Stimulated activated CD8-positive, alpha-beta memory T cell treated with anti-CD3 and anti-CD28 coated beads, Interleukin-15, amount 100 ng/mL, for 24 hours (primary cell): ENCODE results near the gene STAP1.
A peak's percentile ranks its signal among the peaks of the same experiment; 100 is the strongest.
"Not testable (repeated sequence)": the region's sequence is repeated elsewhere in the genome, so short reads cannot be mapped to it uniquely, and the experiment has no call there.

Source experiments
- DNase-seq: peaks from one replicate; pipeline ENCODE4 v3.0.0-alpha.2; 2020; ENCODE audit warnings: low read depth

Gene STAP1, protein sequence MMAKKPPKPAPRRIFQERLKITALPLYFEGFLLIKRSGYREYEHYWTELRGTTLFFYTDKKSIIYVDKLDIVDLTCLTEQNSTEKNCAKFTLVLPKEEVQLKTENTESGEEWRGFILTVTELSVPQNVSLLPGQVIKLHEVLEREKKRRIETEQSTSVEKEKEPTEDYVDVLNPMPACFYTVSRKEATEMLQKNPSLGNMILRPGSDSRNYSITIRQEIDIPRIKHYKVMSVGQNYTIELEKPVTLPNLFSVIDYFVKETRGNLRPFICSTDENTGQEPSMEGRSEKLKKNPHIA

DNA sequence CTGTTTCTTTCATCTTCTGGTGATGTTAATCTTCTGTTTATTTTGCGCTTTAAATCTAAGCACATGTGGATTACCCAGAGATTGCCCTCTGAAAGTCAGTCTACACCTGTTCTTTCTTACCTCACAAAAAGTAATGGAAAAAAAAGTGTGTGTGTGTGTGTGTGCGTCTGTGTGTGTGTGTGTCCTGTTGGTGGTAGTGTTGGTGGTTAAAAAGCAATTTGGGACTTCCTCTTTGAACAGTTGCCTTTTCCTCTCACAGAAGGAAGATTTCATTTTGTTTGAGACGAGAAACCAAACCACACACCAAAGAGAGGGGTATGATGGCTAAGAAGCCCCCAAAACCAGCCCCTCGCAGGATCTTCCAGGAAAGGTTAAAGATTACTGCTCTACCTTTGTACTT is at the start of gene STAP1:
Gene STAP1, plus strand, starts transcription at position 235 of the 400 bp plus-strand sequence. Its CDS starts 83 bp downstream, at position 318.
- no peak for DNase-seq

DNA sequence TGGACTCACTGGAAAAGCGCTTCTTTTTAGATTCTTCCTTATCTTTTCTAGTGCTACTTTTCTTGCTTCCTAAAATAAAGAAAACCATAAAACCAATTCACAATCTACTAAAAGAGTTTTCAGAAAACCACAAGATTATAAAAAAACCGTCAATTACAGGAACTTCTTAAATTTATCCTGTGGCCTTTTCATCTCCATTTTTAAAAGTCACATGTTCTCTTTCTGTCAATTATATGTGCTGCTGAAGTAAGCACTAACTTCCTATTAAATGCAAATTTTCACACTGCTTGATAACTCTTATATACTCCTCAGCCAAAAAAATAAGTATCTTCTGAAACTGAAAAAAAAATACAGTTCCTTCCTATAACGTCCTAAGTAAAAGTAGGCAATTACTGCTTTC is 46.0 kb upstream of the STAP1 start:
- no peak for DNase-seq

DNA sequence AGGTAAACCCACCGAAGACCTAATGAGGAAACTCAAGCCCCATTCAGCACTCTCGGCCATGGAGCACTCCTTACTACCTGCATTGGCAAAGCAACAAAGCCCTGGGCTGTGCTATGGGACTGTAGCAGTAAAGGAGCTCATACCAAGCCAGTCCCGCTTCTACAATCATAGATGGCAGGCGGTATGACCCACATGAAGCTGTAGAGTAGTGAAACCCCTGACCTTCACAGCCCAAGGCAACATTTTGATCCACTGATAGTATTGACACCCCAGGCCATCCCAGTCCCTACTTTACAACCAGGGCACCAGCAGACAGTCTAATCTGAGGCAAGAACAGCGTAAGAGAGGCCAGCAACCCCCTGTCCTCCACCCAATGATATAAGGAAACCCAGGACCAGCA is 38.4 kb upstream of the STAP1 start:
- DNase-seq, result no peak

DNA sequence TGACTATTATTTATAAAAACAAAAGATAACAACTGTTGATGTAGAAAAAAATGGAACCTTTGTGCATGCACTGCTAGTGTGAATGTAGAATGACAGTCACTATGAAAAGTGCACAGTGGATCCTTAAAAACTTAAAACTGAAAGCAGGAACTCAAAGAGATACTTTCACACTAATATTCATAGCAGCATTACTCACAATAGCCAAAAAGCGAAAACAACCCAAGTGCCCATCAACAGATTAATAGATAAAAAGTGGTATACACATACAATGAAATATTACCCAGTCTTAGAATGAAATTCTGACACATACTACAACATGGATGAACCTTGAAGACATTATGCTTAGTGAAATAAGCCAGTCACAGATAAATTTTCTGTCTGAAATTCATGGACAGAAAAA is 37.0 kb upstream of the STAP1 start:
- no peak for DNase-seq

DNA sequence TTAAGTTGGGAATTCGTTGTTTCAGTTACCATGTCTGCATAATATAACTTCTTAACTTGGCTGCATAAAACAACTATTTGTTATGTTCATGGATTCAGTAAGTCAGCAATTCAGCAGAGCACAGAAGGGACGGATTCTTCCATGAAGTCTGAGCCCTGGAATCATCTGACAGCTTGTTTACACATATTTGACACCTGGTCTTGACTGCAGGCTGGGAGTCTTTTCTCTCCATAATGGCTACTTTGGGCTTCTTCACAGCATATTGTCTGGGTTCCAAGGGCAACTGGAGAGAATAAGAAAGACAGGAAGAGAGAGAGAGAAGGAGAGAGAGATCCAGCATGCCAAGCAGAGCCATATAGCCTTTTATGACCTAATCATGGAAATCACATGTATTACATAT is 36.3 kb upstream of the STAP1 start:
- DNase-seq, result no peak

DNA sequence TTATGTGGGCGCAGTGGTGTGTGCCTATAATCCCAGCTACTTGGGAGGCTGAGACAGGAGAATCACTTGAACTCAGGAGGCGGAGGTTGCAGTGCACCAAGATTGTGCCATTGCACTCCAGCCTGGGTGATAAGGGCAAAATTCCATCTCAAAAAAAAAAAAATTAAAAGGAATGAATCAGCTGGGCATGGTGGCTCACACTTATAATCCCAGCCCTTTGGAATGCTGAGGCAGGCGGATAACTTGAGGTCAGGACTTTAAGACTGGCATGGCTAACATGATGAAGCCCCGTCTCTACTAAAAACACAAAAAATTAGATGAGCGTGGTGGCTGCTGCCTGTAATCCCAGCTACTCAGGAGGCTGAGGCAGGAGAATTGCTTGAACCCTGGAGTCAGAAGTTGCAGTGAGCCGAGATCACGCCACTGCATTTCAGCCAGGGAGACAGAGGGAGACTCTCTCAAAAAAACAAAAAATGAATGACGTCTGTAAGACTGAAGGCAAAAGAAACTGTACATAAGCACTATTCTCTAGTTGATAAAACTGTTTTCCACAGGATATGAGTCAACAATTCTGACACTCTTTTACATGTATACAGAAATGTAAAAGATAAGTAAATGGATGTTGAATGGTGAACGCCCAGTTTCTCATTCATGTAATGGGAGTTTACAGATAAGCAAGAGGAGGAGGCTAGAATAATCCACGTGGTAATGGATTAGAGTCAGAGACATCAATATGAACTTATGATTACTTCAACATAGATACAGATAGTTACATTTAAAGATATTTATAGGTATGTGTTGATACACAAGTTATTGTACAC is 35.5 kb upstream of the STAP1 start:
- DNase-seq, result no peak

DNA sequence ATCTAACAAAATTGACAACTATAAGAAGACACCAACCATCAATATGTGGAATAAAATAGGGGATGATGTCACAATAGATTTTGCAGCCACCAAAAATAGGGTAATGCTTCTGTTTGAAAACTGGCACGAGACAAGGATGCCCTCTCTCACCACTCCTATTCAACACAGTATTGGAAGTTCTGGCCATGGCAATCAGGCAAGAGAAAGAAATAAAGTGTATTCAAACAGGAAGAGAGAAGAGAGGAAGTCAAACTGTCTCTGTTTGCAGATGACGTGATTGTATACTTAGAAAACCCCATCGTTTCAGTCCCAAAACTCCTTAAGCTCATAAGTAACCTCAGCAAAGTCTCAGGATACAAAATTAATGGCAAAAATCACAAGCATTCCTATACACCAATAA is 34.4 kb upstream of the STAP1 start:
- DNase-seq, result not testable (repeated sequence)

DNA sequence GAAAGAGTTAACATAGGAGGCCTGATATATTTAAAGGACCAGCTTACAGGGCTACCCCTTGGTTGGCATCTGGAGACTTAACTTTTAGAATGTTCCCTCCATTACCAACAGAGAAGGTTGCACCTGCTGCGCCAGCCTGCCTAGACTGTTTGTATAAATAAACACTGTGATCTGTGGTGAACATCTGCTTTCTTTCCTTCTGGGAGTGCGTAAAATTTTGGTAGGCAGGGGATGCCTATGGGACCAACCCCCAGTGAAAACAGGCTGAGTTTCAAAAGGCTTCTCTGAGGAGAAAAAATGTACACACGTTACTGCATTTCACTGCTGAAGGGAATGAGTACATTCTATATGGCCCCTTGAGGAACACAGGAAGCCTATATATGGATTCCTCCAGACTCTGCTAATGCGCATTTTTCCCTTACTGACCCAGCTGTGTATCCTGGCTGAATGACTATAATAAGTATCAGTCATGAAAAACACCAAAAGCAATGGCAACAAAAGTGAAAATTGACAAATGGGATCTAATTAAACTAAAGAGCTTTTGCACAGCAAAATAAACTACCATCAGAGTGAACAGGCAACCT is 27.1 kb upstream of the STAP1 start:
- DNase-seq, result no peak

DNA sequence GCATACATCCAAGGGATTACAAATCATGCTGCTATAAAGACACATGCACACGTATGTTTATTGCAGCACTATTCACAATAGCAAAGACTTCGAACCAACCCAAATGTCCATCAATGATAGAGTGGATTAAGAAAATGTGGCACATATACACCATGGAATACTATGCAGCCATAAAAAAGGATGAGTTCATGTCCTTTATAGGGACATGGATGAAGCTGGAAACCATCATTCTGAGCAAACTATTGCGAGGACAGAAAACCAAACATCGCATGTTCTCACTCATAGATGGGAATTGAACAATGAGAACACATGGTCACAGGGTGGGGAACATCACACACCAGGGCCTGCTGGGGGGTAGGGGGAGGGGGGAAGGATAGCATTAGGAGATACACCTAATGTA is 26.1 kb upstream of the STAP1 start:
- DNase-seq, result not testable (repeated sequence)

DNA sequence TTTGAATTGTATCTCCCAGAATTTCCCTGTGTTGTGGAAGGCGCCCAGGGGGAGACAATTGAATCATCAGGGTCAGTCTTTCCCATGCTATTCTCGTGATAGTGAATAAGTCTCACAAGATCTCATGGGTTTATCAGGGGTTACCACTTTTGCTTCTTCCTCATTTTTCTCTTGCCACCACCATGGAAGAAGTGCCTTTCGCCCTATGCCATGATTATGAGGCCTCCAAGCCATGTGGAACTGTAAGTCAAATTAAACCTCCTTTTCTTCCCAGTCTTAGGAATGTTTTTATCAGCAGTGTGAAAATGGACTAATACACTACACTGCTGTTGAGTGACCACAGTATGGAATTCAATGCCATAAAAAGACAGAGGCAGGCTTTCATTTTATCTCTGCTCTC is 25.4 kb upstream of the STAP1 start:
- DNase-seq, result no peak

DNA sequence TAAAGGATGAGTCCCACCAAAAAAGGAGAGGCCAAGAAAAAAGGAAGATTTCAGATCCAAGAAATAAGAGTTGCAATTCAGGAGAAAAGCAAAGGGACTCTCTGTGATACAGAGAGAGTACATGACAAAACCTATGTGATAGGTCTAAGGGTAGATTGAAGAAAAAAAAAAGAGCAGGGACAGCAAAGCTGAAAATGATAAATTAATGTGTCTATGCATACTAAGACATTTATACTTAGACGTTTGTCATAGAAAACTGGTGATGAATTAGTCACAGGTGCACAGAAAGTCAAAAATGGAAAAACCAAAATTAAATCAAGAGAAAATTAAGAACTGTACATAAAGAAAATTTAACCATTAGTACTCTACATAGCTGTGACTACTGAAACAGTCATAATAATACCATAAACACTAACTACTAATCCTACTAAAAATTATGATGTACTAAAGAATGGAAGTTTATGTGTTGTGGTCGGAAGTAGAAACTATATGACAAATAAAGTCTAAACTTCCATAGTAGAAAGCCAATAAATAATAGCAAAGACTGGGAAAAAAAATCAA is 23.2 kb upstream of the STAP1 start:
- no peak for DNase-seq

DNA sequence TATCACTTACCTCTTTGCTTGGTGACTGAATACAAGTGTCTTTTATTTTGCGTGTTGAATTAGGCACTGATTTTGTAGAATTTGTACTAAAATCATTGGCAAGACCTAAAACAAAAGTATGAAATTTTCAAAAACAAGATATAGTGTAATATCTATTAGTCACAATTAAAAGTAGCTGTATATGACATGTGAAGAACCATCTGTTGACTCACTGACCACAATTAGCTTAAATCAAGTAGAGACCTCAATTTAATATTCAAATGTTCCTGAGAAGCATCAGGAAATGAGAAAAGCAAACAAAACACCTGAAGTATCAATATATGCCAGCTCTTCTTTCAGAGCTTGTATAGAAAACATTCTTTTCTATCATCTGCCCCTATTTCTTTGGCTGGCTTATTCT is 18.7 kb upstream of the STAP1 start:
- DNase-seq, result no peak

DNA sequence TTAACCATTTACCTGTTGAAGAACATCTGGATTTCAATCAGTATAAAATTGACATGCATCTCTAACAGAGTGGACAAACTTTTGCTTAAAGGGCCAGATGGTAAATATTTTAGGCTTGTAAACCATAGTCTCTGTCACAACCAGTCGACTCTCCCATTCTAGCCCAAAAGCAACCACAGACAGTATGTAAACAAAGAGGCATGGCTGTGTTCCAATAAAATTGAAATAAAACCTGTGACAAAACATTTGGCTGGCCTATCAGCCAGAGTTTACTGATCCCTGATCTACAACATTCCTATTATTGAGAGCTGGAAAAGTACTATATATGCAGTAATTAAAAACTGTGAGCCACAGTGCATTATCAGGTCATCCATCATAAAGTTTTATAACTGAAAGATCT is 16.5 kb upstream of the STAP1 start:
- DNase-seq, result no peak

DNA sequence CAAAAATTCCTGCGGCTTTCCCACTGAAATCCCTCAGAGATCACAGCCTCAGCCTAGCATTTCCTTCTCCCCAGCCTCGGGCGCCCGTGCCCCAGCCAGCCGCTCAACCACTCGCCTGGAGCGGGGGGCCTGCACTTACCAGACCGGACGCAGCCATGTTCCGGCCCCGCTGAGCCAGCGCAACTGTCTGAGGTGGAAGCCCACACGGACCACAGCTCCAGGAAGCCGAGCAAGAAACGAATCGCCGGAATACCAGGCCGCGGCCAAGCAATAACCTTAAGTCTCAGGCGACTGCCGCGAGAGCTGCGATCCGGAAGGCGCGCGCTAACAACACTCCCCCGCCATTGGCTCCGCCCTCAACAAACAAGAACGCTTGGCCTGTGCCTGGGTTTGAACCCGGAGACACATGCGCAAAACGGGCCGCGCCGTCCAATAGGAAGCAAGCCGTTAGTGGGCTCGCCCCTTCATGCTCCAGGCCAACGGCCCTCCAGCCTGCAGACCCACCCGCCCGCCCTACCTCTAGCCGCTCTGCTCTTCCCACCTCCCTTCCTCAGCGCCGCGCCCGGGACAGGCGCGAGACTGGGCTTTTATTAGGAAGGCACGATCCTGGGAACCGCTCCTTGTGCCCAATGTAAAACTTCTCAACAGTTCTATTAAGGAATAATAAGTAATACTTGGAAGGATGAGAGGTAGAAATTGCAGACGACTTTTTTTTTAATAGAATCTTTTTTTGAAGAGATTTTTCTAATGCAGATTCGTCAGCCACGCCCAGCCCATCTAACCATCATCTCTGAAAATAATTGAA is 13.1 kb upstream of the STAP1 start, which contains the start of gene CENPC:
Gene CENPC, minus strand, starts transcription at position 305 of the 805 bp plus-strand sequence. Its CDS starts 148 bp downstream, at position 157.
- DNase-seq, result peak; percentile 75

DNA sequence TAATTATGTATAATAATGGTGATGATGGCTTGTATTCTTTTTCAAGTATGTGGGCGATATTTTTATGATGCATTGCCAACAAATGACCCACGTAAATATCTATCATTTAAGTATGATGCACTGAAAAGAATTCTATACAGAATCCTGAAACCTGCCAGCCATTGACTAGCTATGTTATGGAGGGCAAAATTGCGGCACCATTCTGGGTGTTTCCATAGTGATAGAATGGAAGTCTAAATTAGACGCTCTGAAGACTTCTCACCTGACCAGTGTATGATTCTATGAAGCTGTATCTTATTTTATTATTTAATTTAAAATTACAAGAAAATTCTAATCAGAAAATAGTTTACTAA is 12.5 kb upstream of the STAP1 start:
- no peak for DNase-seq

DNA sequence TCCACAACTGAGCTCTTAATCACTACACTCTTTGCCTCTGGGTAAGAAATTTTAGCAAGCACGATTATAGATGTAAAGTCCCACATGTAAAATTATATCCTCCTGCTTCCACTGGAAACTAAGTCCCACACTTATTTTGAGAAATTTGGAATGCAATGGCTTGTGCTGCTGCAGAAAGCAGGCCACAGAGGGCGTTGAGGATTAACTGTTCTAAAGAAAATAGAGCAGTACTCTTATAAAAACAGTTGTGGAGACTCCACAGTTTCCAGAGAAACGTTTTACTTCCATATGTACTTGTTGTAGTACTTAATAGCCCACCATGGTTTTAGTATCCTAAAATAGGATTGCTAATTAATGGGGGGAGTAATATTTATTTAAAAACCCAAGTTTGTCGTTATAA is 11.6 kb upstream of the STAP1 start:
- DNase-seq, result no peak

DNA sequence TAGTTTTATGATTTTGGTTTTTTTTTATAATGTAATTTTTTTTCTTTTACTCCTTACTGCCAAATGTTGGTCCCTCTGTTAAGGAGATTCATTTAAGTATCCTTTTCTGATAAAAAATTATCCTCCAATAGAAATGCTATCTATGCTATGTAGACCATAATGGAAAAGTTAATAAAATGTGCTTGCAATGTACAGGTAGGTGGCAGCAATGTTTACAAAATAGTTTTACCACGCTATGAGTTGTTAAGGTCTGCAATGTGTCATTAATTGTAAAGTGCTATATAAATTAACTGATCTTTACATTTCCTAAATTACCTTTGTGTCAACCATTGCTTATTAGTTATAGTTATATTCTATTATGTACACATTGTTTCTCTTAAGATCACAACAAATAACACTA is 9.4 kb upstream of the STAP1 start:
- no peak for DNase-seq

DNA sequence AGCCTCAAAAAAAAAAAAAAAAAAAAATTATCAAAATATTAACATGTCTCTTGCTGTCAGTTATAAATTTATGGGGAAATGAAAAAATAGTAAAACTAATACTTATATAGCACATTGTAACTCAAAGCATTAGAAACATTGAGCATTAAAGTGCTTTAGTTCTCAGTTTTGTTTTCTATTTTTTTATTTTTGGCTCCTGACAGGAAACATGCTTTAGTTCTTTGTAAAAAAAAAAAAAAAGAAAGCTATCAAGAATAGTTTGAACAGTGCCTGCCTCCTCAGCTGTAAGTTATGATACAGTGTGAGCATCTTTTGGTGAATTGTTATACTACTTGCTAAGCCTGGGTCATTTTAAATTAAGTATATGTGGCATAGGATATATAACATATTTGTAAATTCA is 8.1 kb upstream of the STAP1 start:
- no peak for DNase-seq

DNA sequence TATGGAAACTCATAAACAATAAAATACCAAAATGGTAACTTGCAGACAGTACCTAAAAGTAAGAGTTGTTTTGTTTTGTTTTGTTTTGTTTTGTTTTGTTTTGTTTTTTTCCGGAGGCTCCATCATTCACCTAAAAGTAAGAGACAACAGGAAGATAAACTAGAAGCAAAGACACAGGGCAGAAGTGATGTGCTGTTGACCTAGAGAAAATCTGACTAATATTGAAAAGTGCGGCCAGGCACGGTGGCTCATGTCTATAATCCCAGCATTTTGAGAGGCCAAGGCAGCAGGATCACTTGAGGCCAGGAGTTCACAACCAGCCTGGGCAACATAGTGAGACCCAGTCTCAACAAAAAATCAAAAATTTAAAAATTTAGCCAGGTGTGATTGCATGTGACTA is 7.7 kb upstream of the STAP1 start:
- no peak for DNase-seq

DNA sequence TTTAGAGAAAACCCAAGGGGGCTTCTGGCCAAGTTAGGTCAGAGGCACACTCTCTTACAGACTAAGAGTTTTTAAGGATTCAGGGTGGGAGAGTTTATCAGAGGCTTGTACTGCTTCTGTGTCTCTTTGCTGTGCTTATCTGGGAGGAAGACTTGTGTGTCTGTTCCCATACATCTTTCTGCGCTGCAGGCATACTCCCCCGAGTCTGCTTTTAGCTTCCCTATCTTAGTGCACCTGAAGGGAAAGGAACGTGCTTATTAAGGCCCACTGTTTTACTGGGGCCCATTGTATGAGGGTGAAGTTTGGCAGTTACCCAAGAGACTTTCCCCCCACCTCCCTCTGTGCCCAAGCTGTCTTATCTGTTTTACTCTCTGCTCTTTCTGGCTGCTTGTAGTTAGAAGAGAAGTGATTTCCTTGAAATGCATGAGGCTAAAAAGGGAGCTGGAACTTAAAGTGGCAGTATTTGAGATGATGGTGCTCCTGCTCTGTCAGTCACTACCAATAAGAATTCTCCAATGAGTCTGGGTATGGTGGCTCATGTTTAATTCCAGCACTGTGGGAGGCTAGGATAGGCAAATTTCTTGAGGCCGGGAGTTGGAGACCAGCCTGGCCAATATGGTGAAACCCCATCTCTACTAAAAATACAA is 6.3 kb upstream of the STAP1 start:
- DNase-seq, result not testable (repeated sequence)

DNA sequence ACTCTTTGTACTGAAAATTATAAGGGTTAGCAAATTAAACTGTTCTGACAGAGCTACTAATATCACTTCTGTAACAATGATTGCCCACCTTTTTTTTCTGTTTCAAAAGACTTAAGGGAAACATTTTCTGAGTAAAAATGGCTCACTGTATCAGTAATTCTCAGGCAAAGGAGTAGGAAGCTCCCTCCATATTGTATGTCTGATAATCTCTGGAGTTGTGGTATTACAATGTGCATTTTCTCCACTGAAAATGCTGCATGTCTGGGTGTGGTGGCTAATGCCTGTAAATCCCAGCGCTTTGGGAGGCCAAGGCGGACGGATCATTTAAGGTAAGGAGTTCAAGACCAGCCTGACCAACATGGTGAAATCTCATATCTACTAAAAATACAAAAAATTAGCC is 4.4 kb upstream of the STAP1 start:
- DNase-seq, result no peak

DNA sequence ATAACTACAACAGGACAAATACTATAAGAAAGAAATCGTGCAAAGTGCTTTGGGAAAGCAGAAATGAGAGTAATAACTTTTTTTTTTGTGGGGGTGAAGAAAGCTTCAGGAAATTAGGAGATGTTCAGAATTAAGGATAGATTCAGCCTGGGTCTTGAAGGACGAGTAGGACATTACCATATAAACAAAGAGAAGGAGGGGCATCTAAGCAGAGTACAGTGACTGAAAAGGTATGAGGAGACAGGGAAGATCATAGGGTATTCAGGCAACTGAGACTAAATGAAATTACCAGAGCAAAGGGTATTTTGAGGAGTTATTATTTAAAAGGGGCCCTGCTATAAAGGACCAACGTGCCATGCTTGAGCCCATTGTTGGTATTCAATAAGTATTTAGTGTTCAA is 3.1 kb upstream of the STAP1 start:
- DNase-seq, result no peak
